ENCODE data around the gene KISS1R.
A peak's percentile ranks its signal among the peaks of the same experiment; 100 is the strongest.

The KISS1R gene

DNA sequence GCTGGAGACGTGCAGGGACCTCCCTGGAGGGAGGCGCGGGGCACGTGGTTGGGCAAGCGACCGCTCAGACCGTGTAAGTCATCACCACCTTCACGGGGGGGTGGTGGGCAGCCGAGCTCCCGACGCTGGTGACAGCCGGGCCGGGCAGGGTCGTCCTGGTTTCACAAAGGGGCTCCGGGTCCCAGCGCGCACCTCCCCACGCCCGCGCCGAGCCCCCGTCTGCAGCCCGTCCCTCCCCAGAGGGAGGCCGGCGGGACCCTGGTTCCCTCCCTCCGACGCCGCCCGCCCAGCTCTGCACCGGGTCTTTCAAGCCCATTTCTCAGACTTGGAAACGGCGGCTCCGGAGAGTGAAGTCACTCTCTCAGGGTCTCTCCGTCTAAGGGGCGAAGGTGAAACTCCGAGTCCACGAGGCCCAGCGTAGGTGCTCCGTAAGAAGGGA is 8.0 kb downstream of the KISS1R start:
- no peak for DNase-seq

DNA sequence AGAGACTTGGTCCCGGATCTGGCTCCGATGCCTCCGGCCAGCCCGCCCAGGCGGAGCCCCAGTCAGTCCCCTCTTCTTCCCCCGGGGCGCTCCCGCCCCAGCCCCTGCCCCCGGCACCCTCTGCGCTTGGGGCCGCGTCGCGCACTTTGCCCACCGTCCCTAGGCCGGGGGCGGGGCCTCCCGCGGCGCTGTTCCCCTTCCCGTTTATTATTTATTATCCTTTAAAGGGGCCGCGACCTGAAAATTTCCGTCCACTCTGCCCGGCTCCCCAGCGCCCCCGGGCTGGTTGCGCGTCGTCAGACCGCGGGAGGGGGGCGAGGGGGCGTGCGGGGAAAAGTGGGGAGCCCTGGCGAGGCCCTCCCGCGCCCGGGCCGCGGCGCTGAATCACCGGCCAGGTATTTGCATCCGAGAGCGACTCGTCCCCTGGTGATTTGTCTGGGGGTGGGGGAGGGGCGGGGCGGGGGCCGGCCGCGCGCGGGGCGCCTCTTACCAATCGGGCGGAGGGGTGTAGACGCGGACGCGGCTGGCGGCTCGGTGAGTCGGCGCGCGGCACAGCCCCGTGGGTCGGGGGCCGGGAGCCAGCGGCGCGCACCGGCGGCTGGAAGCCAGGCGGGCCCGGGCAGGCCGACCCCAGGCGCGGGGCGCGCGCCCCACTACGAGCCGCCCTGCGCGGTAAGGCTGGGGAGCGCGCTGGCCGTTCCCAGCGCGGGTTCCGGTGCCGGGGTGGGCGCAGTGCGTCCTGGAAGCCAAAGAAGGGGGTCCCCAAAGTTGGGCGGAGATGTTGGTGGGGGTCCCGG is 8.6 kb downstream of the KISS1R start, which contains the start of gene ARID3A:
ARID3A (plus strand) TSS at position 510 of the 797 bp plus-strand sequence. CDS start 3,494 bp downstream, outside the sequence.
- DNase-seq = peak; percentile 82

DNA sequence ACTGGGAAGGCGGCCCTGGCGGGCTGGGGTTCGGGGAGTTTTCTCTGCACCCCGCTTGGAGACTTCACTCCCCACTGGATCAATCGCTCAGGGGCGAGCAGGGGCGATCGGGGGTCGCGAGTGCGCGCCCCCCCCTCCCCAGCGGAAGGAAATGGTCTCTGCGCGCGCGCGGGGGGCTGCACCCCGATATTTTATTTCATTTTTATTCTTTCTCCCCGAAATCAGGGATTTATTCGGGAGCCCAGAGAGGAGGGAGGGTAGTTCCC is 9.1 kb downstream of the KISS1R start:
- DNase-seq = no peak

DNA sequence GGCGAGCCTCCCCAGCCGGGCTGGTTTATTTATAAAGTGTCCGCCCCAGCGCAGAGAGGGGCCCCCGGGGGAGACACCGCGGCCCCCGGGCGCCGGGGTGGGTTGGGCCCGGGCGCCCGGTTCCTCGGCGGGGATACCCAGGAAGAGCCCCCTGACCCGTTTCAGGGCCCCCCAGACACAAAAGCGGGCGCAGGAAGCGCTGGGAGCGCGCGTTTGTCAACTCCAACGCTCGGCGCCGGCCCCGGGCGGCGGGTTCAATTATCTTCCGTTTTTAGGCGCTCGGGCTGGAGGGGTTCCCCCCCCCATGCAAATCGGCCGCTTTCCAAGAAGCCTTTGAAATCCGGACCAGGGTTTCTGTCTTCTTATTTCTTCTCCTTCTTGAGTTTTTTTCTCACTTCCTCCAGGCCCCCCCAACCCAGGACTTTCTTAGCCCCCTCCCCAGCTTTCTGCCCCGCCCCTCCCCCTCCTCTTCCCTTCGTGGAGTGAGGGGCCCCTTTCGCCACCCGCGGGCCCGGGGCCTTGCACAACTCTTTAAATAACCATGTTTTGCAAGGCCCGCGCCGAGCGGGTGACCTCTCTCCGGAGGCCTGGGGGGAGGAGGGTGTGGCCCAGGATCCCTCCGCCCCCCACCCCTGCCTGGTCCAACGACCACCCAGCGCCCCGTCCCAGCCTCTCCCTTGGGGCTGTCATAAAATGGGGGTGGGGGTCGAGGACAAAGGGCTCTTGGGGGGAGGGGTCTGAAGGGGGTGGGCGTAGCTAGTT is 9.6 kb downstream of the KISS1R start:
- DNase-seq = peak; percentile 78

DNA sequence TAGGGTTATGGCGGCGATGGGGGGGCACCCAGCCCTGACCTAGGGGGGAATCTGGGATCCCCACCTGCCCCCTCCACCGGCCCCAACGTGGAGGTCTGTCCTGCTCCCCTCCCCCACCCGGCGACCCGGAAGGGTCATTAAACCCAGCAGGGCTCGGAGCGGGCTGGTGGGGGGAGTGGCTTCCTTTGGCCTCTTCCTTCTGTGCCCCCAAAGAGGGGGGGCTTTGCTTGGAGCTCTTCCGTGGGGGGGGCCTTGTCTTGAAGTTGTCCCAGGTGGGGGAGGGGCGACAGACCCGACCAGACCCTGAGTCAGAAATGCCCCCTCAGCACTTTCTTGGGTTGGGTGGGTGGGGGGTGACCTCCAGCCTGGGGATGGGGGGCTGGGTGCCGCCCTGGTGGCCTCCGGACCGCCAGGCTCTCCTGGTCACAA is 10.2 kb downstream of the KISS1R start:
- DNase-seq = no peak

DNA sequence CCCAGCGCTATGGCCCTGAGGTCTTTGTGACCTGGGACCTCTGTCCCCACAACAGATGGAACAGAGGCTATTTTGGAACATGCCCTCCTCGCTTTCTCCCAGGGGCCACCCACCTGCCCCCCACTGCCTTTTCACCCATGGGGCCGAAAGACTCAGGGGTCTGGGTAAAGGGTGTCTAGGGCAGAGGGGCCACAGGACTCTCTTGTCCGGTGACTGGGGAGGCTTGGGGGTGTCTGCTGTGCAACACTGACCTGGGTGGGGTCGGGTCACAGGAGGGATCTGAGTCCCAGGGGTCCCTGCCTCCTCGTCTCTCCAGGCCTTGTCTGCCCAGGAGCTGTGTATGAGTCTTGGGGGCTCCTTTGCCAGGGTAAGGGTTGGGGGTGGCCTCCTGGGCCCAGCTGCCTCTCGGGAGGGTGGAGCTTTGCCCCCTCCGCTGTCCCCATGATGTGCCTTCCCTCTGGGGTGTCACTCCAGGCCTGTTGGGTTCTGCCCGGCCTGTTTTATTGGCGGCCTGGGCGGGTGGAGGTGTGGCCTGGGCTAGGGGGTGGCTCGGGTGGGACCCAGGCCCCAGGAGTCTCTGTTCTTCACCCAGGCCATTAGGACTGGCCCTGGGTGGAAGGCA is 10.8 kb downstream of the KISS1R start:
- no peak for DNase-seq

DNA sequence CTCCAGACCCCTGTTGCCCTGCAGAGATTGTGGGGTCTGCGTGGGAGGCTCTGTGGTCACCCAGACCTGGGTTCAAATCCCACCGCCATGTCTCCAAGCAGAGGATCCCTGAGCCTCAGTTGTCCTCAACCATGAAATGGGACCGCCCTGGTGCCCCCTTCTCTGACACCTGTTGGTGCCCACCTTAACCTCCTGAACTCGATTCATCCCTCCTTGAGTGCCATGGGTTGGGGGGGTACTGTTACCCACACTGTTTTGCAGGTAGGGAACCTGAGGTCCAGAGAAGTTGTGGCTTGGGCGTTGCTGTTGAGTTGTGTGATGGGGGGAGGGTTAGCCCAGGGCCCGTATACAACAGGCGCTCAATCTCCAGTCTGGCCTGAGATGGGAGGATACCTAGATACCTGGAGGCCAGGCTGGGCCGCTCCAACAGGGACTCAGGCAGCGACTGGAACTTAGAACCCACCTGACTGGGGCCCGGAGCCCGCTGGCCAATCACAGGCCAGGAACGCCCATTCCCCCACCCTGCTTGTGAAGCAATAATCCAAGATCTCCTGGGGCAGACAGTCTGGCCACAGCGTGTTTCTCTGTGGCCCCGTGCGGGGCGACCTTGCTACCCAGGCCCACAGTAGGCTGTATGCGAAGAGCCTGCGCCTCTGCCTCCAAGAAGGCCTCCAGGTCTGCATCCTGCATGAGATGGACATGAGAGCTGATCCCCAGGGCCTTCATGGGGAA is 11.5 kb downstream of the KISS1R start:
- no peak for DNase-seq

DNA sequence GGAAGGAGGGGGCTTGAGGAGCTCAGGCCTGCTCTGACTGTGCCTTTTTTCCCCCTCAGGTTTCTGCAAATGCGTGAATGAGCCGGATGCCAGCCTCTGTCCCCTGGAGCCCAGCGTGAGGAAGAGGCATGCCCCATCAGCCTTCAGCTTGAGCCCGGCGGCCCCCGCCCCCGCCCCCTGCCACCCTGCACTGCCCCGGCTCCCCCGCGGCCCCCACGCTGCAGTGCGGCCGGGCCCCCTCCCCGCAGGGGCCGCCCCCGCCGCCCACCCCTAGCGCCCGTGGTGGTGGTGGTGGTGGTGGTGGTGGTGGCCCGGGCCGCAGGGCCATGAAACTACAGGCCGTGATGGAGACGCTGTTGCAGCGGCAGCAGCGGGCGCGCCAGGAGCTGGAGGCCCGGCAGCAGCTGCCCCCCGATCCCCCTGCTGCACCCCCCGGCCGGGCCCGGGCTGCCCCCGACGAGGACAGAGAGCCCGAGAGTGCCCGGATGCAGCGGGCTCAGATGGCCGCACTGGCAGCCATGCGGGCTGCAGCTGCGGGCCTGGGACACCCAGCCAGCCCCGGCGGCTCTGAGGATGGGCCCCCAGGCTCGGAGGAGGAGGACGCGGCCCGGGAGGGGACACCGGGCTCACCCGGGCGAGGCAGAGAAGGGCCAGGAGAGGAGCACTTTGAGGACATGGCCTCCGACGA is 12.2 kb downstream of the KISS1R start:
- DNase-seq = no peak

DNA sequence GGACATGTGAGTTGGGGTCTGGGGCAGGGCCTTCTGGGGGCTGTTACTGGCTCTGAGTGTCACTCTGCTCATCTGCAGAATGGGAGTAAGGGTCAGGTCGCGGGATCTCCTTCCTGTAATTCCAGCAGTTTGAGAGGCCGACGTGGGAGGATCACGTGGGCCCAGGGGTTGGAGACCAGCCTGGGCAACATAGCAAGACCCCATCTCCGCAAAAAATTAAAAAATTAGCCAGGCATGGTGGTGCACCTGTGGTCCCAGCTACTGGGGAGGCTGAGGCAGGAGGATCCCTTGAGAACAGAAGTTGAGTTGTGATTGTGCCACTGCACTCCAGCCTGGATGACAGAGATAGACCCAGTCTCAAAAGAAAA is 12.7 kb downstream of the KISS1R start:
- no peak for DNase-seq

DNA sequence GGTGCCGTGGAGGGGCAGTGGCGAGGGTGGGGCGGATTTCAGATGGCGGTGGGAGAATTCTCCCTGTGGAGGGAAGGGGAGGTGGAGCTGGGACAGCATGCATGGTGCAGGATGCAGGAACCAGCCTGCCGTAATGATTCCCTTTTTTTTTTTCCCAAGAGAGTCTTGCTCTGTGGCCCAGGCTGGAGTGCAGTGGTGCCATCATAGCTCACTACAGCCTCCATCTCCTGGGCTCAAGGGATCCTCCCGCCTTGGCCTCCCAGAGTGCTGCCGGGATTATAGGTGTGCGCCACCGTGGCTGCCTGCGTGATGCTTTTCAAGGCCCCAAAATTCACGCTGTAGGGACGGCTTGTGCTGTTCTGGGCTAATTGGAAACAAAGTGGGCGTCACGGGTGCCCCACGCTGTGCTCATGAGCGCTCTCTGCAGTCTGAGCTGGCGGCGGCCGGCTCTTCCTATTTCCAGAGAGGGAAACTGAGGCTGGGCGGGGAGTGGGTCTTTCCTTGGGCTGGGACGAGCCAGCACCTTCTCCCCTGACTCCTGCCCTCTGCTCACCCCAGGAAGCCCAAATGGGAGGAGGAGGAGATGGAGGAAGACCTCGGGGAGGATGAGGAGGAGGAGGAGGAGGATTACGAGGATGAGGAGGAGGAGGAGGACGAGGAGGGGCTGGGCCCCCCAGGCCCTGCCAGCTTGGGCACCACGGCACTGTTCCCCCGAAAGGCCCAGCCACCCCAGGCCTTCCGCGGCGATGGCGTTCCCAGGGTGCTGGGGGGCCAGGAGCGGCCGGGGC is 14.9 kb downstream of the KISS1R start:
- DNase-seq = no peak

DNA sequence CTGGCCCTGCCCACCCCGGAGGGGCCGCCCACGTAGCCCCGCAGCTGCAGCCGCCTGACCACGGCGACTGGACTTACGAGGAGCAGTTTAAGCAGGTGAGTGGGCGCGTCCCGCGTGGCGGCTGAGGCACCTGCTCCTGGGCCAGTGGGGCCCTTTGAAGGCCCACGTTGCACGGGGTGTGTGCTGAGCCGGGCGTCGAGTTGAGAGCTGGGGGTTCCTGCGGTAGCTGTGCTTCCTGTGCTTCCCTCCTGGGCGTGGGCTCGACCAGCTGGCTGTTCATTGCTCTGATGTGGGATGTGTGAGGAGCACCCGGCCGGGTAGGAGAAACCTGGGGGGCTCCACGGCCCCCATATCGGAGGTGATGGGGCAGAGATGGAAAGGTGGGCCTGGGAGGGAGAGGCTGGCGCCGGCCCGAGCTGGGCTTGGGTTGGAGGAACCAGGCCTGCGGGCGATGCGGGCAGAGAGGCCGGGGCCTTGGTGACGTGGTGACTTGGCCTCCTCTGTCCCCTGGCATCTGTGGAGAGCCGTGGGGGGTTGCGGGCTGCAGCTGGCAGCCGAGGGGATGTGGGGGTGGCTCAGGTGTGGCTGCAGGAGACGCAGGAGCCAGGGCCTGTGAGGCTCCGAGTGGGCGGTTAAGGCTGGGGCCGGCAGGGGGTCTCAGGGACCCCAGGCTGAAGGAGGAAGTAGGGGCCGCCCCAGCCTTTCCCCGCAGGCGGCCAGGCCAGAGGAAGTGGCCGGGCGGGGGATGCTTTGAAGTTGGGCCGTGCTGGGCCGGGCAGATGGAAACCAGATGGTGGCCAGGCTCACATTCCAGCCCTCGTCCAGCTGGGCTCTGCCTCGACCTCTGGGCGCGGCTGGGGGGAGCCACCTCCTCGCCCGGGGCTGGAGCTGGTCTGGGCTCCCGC is 15.8 kb downstream of the KISS1R start:
- DNase-seq = peak; percentile 32

DNA sequence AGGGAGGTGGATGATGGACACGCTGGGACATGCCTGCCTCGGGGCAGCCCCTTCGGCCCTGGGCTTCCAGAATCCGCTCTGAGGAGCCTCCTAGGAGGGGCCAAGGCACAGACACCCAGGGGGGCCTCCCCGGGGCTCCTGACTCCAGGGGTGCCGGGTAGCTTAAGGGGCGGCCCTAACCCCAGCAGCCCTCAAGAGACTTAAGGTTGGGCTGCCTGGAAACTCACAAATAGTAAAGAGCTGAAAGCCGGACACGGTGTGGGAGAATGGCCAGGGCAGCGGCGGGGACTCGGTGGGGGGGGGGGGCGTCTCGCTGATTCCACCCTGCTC is 16.4 kb downstream of the KISS1R start:
- no peak for DNase-seq

DNA sequence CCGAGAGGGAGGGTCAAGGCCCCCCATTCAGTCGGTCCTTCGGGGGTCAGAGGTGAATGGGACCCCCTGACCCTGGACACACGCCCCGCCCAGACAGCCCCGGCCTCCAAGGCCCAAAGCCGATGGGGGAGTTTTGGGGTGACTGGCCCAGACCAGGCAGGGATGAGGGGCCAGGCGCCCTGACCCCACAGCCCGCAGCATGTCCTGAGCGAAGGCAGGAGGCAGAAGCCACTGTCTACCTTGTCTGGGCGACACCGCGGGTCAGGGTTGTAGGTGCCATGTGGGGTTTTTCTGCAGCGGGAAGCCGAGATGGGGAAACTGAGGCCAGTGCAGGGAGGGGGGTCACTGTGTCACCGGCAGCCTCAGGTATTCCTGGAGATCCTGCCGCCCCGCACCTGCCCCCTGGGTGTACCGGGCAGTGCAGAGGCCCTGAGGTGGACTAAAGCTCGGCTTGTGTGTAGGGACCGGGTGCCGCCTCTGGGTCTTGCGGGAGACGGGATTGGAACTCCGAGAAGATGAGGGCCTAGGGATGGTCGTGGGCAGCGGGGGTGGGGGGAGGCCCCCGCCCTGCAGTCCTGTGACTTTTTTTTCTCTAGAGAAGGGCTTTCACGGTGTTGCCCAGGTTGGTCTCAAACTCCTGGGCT is 17.2 kb downstream of the KISS1R start:
- DNase-seq = no peak

DNA sequence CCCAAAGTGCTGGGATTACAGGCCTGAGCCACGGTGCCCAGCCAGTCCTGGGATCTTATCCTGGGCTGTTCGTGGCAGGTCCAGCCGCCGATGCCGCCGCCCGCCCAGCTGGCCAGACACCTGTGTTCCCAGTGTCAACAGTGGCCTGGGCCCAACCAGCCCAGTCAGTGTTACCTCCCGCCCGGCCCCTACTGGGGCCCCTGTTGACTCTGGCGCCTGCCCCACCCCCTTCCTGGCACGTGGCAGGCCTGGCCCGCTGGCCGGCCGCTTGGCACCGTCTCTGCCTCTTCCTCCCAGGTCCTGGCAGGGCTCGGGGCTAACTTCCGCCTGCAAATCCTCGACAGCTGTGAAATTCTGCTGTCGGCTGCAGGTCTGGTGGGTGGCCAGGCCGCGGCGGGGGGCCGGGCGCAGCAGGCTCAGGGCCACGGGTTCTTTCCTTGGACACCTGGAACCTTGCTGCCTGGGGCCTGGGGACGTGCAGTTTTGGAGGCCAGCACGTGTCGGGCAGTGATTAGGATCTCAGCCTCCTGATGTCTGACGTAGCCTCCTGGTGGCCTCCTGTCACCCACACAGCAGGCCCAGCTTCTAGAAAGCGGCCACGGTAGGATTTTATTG is 17.8 kb downstream of the KISS1R start:
- DNase-seq = no peak

DNA sequence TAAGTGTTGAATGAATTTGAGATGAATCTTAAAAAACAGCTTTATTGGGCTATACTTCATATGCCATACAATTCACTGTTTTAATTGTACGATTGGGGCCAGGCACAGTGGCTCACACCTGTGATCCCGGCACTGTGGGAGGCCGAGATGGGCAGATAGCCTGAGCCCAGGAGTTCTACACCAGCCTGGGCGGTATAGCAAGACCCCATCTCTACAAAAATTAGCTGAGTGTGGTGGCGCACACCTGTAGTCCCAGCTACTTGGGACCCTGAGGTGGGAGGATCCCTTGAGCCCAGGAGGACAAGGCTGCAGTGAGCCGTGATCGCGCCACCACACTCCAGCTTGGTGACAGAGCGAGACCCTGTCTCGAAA is 19.0 kb downstream of the KISS1R start:
- no peak for DNase-seq

DNA sequence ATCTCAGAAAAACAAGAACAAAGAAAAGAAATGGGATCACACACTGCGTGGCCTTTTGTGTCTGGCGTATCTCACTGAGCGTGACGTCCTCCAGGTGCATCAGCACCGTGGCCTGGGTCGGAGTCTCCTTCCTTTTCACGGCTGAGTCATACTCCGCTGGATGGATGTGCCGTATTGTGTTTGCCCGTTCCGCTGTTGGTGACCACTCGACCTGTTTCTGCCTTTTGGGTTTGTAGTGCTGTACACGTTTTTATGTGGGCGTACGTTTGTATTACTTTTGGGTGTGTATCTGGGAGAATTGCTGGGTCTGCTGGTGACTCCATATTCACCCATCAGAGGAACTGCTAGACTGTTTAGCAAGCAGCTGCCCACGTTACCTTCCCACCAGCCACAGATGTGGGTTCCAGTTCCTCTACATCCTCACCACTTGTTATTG is 20.1 kb downstream of the KISS1R start:
- DNase-seq = peak; percentile 58

DNA sequence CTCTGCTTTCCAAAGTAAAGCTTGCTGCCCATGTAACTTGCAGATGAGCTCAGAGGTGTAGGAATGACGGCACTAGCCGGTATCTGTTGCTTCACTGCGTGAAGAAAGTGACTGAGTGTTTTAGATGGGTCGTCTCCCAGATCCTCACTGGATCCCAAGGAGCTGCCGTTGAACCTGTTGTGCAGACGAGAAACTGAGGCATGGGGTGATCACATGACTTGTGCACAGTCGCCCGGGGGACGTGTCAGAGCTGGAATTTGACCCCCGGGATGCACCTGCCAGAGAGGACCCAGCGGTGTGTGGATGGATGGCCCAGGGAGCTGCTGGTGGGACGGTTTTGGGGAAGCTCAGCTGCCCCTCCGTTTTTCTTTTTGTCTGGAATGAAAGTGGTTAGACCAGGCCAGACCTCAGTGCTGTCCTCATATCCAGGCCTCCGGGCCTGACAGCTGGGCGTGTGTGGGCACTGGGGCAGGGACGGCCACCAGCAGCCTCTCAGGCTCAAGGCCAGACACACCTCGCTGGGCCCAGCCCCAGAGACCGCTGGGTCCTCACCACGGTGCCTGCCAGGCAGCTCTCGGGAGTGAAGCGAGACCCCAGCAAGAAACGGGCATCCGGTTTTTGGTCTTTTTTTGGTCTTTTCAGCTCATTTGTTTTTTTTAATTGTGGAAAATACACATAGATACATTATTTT is 21.2 kb downstream of the KISS1R start:
- DNase-seq = no peak

DNA sequence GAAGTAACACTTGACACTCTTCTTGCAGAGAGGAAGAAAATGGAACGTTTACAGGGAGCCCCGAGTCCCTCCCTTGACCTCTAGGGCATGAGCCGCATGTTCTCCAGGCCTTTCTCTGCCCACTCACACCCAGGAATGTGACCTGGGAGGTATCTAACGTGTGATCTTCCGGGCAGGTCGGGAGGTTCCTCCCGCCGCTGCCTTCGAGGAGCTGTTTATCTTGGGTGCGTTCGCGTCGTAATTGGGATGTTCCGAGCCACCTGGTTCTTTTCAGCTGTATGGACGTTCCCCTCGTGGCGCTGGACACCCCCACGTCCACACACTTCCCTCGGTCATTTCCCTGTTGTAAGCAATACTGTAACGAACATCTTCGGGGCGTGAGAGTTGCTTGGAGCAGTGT is 22.3 kb downstream of the KISS1R start:
- DNase-seq = no peak

DNA sequence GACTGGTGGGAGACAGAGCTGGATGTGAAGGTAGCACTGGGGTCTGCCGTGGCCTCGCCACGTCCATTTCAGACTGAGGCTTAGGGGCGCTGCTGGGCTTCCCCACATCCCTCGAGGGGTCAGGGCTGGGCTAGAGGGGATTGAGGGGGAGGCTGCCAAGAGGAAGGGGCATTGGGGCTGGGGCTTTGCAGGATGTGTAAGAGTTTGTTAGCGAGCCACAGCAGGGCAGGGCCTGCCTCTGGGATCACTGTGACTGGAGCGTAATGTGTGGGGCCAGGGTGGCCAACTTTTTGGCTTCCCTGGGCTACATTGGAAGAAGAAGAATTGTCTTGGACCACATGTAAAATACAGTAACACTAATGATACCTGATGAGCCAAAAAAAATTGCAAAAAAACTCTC is 22.8 kb downstream of the KISS1R start:
- DNase-seq = no peak

Measured in activated CD4-positive, alpha-beta T cell treated with anti-CD3 and anti-CD28 coated beads for 48 hours (primary cell).